ENCODE data around the gene KRTAP5-3. TPM values are rescaled to one million over a fixed set of nuclear protein-coding genes. Genes with fewer than 3 reads are reported as not detected.

Gene KRTAP5-3
- total and polyA plus RNA-seq, 2 of the 8 experiments (the other 6 are each of a cell fraction or from before 2014, with no cell fraction given): not detected

DNA sequence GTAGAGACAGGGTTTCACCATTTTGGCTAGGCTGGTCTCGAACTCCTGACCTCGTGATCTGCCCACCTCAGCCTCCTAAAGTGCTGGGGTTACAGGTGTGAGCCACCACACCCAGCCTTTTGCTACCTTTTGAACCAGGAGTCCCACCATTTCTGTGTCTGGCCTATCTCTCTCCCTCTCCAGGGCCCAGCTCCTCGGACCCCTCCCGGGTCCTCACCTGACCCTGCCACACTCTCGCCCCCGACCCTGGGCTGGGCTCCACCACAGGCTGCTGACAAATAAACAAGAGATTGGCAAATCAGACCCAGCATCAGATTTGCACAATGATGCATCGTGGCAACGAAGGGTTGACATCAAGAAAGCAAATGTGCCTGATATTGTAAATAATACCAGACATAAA, 30.1 kb upstream of the KRTAP5-3 start (continued):
- TF ChIP-seq YY1 (IDR thresholded peaks at IDR 0.05; ENCODE audit: low read depth, low read length): no peak
- TF ChIP-seq SUZ12 (IDR thresholded peaks at IDR 0.05; ENCODE audit: low read length): no peak

All from H1 (cell line).